IPS-11a (cell line): ENCODE data around the gene IQSEC1.

Experiments
- H3K4me3 ChIP-seq: one replicate; pipeline ENCODE4 v1.5.1; 2013; ENCODE audit warnings: low read depth, low read length, control low read depth

The IQSEC1 gene

DNA sequence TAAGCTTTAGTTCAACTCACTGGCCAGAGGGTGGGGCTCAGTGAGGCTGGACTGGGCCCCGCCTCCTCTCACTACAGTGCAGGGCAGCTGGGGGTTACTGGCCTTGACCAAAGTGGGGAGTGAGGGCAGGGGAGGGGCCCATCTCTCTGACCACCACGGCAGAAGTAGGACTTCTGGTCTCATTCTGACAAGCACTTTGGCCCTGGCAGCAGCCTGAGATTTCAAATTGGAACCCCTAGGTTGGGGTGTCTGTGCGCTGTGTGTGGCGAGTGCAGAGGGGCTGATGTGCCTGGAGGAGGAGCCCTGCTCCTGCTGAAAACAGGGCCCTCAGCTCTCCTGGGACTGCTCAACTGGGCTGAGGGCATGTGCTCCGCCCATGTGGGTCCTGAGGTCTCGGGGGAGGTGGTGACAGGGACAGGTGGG, 171.6 kb downstream of the IQSEC1 start:
- H3K4me3 ChIP-seq = no peak overlapping the region

DNA sequence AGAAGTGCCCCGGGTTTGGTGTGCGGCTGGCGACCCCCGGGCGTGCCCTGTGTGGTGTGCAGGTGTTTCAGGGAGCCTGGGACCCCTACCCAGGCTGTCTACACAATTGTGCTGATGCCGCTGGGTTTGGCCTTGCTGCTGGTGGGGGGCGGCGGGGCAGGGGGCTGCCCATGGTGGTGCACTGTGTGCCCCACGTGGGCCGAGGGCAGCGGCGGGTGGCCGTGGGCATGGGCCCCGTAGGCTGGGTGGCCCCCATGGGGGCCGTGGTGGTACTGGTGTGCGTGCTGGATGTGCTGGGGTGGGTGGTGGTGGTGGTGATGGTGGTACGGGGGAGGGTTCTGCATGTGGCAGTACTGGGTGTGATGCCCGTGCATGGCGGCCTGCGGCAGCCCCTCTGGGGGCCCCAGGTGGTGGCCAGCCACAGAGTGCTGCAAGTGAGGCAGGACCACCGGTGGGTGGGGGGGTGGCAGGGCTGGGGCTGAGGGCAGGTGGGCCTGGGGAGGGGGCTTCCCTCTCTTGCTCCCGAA, 172.3 kb downstream of the IQSEC1 start:
- H3K4me3 ChIP-seq = no peak overlapping the region

DNA sequence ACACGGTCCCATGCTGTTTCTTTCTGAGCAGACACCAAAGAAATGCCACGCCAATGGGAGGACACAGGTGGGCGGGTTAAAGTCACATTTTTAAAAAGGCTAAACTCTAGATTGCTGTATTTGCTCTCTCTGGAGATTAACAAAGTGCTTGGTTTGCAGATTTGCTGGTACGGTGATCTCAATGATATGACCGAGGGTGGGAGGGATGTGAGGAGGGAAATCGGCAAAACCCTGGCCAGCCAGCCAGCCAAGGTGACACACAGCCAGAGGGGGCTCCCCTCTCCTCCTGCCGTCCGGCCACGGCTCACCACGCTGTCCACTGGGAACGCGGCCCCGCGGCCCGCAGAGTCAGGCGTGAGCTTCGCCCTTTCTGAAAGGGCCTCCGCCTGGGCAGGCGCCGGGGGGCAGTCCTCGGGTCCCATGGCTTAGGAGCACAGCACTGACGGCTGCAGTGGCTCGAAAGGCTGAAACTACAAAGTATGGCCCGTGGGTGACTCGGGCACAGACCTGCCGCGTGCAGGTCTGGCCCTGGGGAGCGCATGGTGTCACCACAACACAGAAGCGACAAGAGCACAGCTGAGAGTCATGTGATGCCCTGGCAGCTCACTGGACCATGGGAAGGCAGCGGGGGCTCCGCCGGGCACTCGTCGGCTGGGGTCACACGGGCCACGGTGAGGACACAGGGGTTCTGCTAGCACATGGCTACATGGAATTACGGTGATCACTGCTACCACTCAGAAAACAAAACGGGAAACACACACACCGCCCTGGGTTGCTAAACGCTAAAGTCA, 174.1 kb downstream of the IQSEC1 start:
- no peak overlapping the region for H3K4me3 ChIP-seq

DNA sequence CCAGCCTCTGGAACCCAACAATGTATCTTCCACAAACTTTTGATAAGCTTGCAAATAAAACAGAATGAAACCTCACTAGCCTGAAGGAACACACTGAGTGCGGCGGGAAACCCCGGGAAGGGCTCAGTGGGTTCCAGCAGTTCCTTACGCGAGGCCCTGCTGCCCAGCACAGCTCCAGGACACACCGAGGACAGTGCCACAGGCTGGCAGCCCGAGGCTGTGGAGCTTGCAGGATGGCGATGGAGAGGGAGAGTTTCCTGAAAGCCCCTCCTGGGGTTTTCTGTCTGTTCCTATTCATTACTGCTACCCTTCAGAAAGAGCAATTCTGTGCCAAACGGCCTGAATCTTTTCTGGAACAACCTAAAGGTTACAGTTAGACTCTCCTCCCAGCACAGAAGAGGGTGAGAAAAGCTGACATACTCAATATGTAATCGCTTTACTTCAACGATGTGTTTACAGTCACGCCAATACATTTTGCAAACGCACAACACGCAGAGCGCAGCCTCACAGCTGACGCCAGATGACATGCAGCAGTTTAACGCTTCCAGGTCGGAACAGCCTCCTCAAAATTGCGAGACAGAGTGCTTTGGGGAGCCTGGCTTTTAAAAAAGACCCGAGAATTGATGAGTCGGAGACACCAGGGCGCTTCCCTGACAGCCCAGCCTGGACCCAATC, 174.8 kb downstream of the IQSEC1 start:
- H3K4me3 ChIP-seq = no peak overlapping the region

DNA sequence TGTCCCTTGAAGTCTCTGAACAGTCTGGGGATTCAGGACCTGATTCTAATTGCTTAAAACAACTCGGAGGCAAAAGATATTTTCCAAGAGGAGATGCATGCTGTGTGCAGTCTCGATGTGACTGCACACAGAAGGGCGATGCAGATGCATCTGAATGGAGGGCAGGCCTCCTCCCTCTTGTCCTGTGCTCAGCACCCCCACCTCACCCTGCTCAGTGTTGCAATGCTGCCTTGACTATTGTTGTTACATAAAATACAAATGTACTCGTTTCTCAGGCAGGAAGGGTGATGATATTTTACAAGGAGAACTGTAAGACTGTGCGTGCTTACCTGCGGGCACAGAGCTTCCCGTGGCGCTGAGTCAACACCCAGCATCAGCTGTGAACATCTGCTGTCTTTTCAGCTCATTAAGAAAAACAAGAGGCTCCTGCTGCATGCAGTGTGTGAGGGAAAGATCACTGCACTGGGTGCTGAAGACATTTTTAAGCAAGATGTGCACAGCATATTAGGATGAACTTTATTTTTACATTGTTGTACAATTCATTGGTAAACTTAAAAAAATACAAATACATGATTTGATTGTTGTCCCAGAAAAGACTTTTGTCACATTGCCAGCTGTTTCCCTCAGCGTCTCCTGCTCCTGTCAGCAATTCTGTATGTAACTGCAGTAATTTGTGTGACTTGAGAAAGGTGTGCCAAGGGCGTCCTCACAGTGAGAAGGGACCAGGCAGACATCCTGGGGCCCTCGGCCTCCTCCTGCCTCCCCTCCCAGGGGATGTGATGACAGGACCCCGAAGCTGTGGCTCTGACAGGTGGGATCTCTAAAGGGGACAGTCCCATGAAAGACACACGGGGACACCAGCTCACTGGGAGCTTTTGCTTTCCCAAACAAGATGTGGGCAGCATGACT, 175.6 kb downstream of the IQSEC1 start:
- H3K4me3 ChIP-seq = no peak overlapping the region

DNA sequence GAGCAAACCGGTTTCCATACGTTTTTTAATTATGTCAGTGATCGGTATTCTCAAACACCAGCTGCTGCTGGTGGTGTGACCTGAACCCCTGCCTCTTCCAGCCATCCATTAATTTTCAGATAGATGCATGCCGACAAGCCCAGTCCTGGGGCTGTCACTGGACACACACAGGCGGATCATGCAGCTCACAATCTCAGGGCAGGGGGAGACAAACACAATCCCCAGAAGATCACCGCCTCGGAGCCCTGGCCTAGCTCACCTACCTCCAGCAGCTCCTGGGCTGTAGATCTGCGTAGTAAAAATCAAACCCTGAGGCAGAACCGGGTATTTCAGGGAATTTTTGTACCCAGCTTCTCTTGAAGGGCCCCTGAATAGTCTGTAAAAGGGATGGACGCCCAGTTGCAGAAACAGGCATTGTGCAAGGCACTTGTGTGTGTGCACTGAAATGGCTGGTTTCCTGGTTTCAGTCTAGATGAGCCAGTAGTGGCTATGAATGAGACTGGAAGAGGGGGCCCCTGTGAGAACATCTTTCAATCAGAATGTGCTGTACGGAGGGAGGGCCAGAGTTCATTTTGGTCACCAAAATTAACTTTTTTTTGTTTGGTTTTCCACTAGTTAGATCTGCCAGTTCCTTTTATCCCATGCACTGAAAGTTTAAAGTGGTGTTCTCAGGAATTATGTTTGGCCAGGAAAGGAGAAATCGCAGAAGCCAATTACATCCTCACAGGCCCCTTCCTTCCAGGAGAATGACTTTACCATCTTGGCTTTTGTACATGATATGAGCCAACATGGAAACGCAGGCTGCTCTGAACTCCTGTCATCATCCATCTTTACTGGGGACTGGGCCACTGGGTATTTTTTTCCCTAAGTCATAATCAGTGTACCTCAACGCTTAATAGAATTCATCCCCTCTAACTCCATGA, 176.9 kb downstream of the IQSEC1 start:
- no peak overlapping the region for H3K4me3 ChIP-seq

DNA sequence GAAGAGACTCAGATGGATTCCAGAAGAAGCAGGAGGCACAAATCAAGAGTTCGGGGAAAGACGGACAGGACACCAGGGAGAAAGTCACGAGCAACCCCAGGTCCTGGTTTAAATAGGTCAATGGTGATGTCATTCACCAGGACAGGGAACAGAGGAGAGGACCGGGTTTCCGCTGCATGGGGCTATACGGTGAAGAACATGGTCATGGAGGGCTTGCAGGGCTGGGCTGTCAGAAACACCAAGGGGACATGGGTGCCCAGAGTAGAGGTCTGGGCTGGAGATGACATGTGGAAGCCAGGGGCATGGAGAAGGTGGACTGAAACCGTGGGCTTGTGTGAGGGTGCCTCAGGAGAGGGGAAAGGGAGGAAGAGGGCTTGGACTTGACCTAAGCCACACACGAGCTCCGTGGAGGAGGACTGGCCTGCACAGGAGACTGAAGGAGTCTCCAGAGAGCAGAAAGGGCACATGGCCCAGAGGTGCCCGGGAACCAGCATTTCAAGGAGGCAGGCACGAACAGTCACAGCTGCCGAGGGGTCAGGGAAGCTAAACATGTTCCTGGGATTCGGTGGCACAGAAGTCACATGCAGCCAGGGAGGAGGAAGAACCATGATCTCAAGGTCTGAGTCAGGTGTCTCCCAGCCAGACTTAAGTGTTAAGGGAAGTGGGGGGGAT, 177.7 kb downstream of the IQSEC1 start:
- H3K4me3 ChIP-seq = no peak overlapping the region

DNA sequence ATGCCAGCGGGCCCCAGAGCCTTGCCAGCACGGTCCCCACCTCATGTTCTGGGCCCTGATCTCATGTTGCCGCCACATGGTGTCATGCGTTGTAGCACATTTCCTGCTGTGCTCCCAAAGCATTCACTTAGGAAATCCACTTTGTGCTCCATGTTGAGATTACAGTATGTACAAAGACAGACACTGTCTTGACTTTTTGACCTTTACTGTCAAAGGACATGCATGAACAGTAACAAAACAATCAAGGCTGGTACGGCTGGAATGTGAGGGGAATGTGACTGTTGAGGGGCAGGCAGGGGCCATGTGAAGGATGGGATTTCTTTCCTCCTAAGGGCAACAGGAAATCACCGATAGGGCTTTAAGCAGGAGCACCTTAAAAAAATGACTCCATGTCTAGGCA, 178.6 kb downstream of the IQSEC1 start:
- H3K4me3 ChIP-seq = no peak overlapping the region

DNA sequence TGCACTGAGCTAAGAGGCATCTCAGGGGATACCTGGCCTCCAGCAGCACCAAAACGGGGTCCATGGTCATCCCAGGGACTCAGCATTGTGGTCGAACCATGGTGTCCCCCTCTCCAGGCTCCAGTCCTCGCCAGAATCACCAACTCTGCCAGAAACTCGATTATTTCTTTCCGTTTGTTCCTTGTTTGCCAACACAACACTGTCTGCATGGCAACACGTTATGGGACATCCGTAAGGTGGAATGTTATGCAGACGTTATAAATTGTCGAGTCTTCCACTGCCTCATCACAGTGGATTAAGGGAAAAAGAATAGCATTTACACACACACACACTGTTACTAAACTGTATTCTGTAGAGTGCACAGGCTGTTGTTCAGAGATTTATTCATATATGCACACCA, 179.4 kb downstream of the IQSEC1 start:
- H3K4me3 ChIP-seq = no peak overlapping the region

DNA sequence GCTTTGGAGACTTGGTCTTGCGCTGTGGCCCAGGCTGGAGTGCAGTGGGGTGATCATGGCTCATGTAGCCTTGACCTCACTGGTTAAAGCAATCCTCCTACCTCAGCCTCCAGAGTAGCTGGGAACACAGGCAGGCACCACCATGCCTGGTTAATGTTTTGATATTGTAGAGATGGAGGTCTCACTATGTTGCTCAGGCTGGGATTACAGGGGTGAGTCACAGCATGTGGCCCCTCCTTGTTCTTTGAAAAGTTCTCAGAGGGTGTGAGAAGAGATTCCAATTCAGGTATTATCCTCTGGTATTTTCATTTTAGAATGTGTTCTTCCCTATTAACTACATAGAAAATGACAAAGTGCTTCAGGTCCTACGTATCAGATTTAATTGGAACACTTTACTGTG, 180.0 kb downstream of the IQSEC1 start:
- H3K4me3 ChIP-seq = no peak overlapping the region

DNA sequence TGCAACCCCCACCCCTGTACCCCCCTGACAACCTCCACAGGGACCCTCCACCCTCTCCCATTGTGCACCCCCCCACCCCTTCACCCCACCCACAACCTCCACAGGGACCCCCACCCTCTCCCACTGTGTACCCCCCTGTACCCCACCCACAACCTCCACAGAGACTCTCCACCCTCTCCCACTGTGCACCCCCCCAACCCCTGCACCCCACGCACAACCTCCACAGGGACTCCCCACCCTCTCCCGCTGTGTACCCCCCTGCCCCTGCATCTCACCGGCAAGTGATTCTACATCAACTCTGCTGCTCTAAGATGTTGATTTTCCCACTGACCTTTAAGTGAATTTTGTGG, 180.4 kb downstream of the IQSEC1 start:
- no peak overlapping the region for H3K4me3 ChIP-seq

DNA sequence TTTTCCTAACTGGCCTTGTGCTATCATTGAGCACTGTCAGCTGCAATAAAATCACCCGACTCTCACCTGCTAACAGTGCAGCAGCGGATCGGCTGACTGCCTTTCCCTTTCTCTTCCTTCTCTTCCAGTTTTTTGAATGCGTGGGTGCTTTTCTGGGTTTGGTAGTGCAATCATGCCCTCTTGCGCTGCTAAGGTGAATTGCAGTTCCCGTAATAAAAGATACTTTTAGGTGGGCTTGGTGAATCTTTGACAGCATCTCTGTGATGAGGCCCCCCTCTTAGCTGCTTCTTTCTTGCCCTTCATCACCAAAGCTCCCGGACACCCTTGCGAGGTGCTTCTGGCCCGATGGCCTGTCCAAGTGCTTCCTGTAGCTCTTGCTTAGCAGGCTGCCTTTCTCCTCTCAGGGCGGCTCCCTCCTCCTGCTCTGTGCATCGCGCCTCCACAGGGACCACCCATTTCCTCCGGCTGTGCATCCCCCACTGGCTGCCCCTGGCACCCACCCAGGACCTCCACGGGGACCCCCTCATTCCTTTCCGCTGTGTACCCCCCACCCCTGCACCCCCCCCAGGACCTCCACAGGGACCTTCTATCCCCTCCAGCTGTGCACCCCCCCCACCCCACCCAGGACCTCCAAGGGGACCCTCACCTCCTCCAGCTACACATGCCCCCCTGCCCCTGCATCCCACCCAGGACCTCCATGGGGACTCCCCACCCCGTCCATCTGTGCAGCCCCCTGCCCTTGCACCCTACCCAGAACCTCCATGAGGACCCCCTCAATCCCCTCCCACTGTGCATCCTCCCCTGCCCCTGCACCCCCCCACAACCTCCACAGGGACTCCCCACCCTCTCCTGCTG, 181.0 kb downstream of the IQSEC1 start:
- H3K4me3 ChIP-seq = no peak overlapping the region

DNA sequence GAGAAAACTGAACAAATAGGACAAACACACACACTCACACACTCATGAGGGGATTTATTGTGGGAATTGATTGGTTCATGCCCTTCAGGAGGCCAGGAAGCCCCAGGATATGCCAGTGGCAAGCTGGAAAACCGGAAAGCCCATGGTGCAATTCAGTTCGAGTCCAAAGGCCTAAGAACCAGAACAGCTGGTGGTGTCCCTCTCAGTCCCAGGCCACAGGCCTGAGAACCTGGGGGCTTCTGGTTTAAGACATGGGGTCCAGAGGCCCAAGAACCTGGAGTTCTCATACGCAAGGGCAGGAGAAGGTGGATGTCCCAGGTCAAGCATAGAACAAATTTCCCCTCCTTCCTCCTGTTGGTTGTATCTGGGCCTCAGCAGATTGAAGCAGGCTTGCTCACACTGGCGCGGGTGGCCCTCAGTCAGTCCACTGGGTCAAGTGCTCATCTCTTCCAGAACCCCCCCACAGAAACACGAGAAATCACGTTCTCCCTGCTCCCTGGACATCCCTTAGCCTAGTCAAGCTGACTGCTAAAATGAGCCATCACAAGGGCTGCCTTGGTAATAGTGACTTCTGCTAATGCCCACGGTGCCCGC, 181.7 kb downstream of the IQSEC1 start:
- no peak overlapping the region for H3K4me3 ChIP-seq

DNA sequence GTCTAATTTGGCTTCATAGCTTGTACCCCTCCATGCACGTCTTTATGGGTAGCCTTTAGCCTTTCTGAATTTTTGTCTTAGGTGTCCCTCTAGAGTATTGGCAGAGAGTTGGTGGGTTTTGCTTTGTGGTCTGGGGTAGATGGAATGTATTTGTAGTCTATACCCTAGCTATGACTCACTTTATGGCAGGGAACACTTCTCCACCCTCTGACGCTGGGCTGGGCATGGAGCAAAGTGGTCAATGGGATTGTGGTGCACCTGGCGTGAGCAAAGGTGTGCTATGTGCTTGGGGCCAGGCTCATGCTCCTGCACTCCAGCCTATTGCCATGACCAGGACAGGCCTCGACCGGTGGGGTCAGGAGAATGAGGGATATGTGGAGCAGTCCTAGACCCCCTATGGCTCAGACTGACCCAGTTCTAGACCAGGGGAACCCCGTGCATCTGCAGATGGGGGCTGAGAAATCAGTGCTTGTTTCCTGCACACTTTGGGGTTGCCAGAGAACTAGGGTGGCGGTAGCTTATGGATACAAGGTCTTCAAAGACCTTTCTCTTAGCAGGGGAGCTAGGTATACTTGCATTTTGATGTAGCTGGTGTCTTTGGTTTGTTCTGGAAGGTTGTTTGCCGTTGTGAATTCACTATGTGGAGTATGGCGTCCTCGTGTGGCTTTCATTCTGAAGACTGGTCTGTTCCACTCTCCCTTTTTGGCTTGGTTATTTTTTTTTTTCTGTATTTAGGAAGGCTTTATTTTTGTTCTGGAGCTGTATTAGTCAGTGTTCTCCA, 182.4 kb downstream of the IQSEC1 start:
- no peak overlapping the region for H3K4me3 ChIP-seq

DNA sequence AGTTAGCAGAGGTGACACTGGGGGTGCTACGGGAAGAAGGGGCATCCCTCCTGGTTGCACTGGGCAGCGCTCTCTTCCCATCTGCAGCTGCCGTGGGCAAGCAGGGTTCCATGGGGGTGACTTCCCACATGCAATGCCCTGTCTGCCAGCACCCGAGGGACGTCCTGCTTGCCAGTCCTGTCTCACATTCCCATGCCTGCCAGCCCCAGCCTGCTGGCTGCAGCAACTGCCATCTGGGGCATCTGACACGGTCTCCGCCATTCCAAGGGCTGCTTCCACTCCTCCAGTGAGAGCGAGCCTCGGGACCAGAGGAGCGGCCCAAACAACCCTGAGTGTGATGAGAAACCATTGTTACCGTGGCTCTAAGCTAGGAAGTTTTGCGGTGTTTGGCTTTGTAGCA, 186.5 kb downstream of the IQSEC1 start:
- H3K4me3 ChIP-seq = no peak overlapping the region

DNA sequence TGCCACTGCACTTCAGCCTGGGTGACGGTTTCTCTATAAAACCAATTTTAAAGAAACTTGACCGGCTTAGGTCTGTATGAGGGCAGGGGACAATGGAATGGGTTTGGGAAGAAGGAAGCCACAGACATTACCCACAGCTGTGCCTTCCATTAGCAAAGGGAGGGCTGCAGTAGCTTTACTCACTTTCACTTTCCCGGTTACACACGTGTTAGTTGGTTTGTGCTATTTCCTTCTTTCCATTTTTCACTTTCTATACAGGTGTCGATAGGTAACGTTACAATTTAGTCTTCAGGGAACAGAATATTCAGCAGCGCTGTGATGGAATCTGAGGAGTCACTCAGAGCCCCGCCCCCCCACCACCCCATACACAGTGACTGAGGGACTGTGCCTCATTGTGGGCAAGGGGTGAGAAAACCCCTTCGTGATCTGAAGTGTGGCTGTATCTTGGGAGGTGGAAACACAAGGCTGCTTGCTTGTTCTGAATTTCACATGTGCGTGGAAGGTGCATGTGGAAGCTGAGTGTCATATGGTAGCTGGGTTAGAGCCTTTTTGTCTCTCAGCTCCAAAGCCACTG, 187.0 kb downstream of the IQSEC1 start:
- no peak overlapping the region for H3K4me3 ChIP-seq

DNA sequence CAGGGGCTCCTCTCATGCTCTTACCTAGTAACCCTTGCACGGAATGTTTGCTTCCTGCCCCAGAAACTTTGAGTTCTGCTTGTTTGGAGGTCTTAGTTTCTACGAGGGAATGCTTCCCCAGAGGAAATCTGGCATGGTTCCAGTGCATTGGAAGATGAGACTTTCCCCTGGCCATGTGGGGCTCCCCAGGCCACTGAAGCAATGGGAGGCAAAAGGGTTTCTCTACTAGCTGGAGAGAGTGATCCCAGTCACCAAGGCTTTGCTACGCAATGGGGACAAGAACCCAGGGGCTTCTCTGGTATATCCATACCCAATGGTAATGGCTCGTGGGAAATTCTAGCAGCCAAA, 187.7 kb downstream of the IQSEC1 start:
- H3K4me3 ChIP-seq = no peak overlapping the region
